Hematopoietic multipotent progenitor cell treated with erythropoietin and hydrocortisone succinate and interleukin-3 and kit ligand, for 15 days (in vitro differentiated cells): Measurements from ENCODE around the gene OR5J2.
"Not testable (repeated sequence)": the region's sequence is repeated elsewhere in the genome, so short reads cannot be mapped to it uniquely, and the experiment has no call there.

ENCODE experiments used
- DNase-seq: peaks from one replicate; pipeline ENCODE4 v3.0.0-alpha.2; 2015; ENCODE audit warnings: low spot score

Gene OR5J2

DNA sequence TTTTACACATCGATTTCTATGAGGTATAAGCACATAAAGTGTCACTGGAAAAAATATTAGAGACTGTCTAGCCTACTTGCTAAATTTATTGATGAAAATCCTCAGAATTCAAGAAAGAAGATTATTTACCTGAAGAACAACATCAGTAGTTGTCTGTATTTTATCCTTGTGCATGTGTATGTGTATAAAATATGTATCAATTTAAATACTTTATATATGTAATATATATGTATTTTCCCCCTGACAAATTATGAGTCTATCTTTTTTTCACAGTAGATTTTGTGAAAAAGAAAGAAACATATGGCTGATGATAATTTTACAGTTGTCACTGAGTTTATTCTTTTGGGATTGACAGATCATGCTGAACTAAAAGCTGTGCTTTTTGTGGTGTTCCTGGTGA is at the start of gene OR5J2:
Gene OR5J2 (plus strand): TSS at position 301 of the 400 bp plus-strand sequence. CDS start 0 bp downstream, at position 301.
- no peak for DNase-seq

DNA sequence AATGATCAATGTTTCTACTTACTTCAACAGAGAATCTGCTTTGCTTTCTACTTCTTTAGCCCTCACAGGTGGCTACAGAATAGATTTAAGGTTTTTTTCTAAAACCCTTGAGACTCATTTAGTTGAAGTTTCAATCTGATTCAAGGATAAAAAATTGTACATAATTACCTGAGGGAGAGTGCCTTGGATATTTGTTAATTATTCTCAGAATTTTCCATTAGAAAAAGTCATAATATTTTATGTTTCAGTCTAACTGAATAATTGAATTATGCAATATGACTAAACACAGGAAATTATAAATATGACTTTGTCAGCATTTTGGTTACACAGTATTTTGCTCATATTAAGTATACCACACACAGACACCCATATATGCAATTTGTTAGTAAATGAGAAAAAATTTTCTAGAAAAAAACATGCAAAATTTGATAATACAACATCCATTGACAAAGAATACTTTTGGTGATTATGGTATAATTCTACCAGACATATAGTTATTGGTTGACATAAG is 36.2 kb upstream of the OR5J2 start, which contains the start of gene OR8J3:
Gene OR8J3 (minus strand): TSS at position 51 of the 511 bp plus-strand sequence. CDS start 2,483 bp downstream, outside the sequence.
- DNase-seq = no peak

GRCh38 chr11:56143681-56144080 is 32.7 kb upstream of the OR5J2 start:
- DNase-seq = not testable (repeated sequence)

GRCh38 chr11:56151376-56151775 is 25.0 kb upstream of the OR5J2 start:
- no peak for DNase-seq

DNA sequence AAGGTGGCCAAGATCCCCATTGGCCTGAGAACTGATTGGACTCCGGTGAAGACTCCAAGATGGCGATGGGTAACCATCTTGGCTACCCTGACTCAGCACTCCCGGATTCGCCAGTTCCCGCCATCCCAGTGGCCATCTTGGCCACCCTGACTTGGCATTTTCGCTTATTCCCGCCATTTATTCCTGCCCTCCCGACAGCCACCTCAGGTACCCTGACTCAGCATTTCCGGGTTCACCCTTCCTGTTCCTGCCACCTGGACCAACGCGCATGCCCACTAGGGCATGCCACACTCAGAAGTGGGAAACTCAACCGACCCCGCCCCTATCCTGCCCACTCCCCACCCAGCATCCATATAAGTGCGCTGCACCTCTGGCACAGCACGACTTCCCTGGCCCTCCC is 24.1 kb upstream of the OR5J2 start:
- no peak for DNase-seq

DNA sequence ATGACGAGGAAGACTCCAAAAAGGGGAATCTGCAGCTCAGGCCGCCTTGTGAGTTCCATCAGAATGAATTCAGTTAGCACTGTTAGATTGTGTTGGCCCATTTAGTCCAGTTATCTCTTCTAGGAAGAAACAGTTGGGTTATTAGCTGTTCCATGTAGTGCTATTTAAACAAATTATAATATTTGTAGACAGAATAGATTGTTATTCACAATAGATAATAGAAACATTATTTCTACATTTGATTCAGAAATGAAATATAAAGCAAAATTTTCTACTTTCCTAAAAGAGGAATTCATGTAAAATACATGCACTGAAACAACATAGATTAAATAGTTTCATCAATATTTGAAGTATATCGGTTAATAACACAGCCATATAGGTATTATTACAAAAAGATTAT is 16.2 kb upstream of the OR5J2 start, which contains the start of gene OR8K5:
Gene OR8K5 (minus strand): TSS at position 101 of the 400 bp plus-strand sequence. CDS start 0 bp downstream, at position 101.
- no peak for DNase-seq

DNA sequence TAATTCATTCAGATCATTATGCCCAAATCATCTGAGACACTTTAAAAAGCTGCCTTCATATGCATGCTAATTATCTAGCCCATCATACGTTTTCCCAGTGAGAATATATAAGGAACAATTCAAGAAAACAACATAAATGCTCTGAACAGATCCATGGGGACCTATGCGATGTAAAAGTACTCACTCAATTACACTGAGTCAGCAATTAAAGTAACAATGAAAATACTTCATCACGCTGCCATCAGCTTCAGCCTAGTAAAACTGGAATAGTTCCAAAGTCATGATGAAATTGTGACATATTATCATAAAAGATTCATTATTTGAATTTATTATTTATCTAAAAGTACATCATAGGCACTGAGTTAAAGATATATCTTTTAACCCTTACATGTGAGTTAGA is 12.6 kb upstream of the OR5J2 start:
- no peak for DNase-seq

DNA sequence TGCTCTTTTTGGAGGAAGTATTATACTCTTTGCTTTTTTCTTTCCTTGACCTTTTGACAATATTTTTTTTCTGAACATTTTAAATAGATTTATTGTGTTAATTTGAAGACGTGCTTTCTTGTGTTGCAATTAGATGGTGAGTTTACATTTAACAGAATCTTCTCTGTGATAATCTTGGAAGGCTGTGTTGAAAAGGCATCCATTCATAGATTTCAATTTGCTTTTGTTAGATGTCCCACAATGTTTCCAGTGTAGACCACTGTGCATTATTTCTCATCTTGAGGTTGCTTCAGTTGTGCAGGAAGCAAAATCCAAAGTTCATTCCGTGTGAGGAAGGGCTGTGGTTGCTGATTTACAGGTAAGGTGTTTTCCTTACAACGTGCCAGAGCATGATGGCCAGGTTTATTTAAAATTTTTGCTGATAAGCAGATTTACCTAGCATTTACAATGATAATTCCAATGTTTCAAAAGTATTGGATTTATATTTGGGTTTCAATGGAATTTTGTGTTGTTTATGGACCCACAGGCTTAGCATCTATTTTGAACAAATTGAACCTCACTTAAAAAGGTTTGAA is 4.1 kb upstream of the OR5J2 start:
- DNase-seq = no peak

DNA sequence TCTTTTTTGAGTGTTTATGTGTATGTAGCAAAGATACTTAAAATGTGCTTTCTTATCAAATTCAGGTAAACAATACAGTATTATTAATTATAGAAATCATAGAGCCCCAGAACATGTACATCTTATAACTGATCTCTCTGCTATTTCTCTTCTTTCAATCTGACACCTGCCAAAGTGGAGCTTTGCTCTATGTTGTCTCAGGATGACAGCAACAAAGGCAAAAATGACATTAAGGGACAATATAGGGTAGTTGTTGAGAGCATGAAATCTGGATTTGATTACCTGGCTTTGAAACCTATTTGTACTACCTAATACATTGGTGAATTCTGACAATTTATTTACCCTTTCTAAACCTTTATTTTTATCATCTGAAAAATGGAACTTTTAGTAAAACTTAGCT is 7.0 kb downstream of the OR5J2 start:
- DNase-seq = no peak

- no peak for DNase-seq
These were observed 12.2 kb downstream of the OR5J2 start for GRCh38 chr11:56188602-56189001.

DNA sequence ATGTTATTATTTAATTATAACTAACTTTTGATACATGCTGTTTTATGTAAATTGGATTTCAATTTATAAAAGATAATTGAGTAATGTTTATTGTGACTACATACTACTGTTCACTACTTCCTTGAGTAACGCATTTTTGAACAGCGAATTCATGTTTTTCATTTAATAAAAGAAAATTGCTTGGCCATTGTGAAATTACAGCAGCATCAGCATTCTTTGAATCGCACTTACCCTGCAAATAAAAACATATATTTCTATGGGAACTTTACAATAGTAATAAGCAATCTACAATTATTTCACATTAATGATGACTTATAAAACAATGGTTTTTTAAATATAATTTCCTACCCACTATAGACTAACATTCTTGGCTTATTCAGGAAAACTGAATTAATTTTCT is 20.3 kb downstream of the OR5J2 start:
- no peak for DNase-seq

GRCh38 chr11:56197367-56197766 is 20.9 kb downstream of the OR5J2 start:
- no peak for DNase-seq

GRCh38 chr11:56207790-56208189 is 31.4 kb downstream of the OR5J2 start:
- DNase-seq = no peak

- DNase-seq = no peak
These were observed 38.1 kb downstream of the OR5J2 start for GRCh38 chr11:56214537-56214936.

DNA sequence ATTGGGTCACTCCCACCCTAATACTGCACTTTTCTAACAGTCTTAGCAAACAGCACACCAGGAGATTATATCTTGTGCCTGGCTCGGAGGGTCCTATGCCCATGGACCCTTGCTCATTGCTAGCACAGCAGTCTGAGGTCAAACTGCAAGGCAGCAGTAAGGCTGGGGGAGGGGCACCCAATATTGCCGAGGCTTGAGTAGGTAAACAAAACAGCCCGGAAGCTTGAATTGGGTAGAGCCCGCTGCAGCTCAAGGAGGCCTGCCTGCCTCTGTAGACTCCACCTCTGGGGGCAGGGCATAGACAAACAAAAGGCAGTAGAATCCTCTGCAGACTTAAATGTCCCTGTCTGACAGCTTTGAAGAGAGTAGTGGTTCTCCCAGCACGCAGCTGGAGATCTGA is 43.3 kb downstream of the OR5J2 start:
- DNase-seq = not testable (repeated sequence)
